Measurements from ENCODE around the gene ITGA6.
"Not testable (repeated sequence)": the region's sequence is repeated elsewhere in the genome, so short reads cannot be mapped to it uniquely, and the experiment has no call there.

ITGA6 gene

GRCh38 chr2:172537851-172538250 is 110.5 kb downstream of the ITGA6 start:
- H3K4me1 ChIP-seq (ENCODE audit: control insufficient read depth in 1 of 2, insufficient read depth in 2 of 2, low read length in 2 of 2); H3K27ac ChIP-seq (ENCODE audit: low read depth, low read length); H3K36me3 ChIP-seq (ENCODE audit: control insufficient read depth in 1 of 2, insufficient read depth in 2 of 2, low read length in 2 of 2); H3K9ac ChIP-seq (ENCODE audit: low read depth in 1 of 2, low read length in 2 of 2); H3K4me3 ChIP-seq (ENCODE audit: low read depth in 1 of 2, low read length in 2 of 2); H3K27me3 ChIP-seq (ENCODE audit: control insufficient read depth in 1 of 2, insufficient read depth in 2 of 2, low read length in 2 of 2): not testable (repeated sequence)
- peaks cover 13 to 15% of the 10 kb centered on the region in 2 donors for H3K9me3 ChIP-seq (ENCODE audit: control insufficient read depth in 1 of 2, low read length in 2 of 2)

GRCh38 chr2:172539767-172540166 is 112.4 kb downstream of the ITGA6 start:
- H3K27me3 ChIP-seq (ENCODE audit: control insufficient read depth in 1 of 2, insufficient read depth in 2 of 2, low read length in 2 of 2), result no peaks in the 10 kb centered on the region
- peaks cover 4 to 8% of the 10 kb centered on the region in 2 donors for H3K9me3 ChIP-seq (ENCODE audit: control insufficient read depth in 1 of 2, low read length in 2 of 2)
- no peaks in the 10 kb centered on the region for H3K36me3 ChIP-seq (ENCODE audit: control insufficient read depth in 1 of 2, insufficient read depth in 2 of 2, low read length in 2 of 2)
- no peak overlapping the region for H3K9ac ChIP-seq (ENCODE audit: low read depth in 1 of 2, low read length in 2 of 2)
- H3K4me3 ChIP-seq (ENCODE audit: low read depth in 1 of 2, low read length in 2 of 2), result no peak overlapping the region
- H3K4me1 ChIP-seq (ENCODE audit: control insufficient read depth in 1 of 2, insufficient read depth in 2 of 2, low read length in 2 of 2), result no peaks in the 10 kb centered on the region
- H3K27ac ChIP-seq (ENCODE audit: low read depth, low read length), result no peak overlapping the region

GRCh38 chr2:172540421-172540820 is 113.0 kb downstream of the ITGA6 start:
- Histone ChIP-seq H3K4me3 (ENCODE audit: low read depth in 1 of 2, low read length in 2 of 2) (no peak overlapping the region), H3K27ac (ENCODE audit: low read depth, low read length) (no peak overlapping the region), H3K36me3 (ENCODE audit: control insufficient read depth in 1 of 2, insufficient read depth in 2 of 2, low read length in 2 of 2) (no peaks in the 10 kb centered on the region), H3K9ac (ENCODE audit: low read depth in 1 of 2, low read length in 2 of 2) (no peak overlapping the region), H3K9me3 (ENCODE audit: control insufficient read depth in 1 of 2, low read length in 2 of 2) (peaks cover 4 to 8% of the 10 kb centered on the region in 2 donors), H3K4me1 (ENCODE audit: control insufficient read depth in 1 of 2, insufficient read depth in 2 of 2, low read length in 2 of 2) (no peaks in the 10 kb centered on the region), H3K27me3 (ENCODE audit: control insufficient read depth in 1 of 2, insufficient read depth in 2 of 2, low read length in 2 of 2) (no peaks in the 10 kb centered on the region)

GRCh38 chr2:172545408-172546075 is 118.2 kb downstream of the ITGA6 start:
- no peak overlapping the region for H3K27ac ChIP-seq (ENCODE audit: low read depth, low read length)
- H3K9ac ChIP-seq (ENCODE audit: low read depth in 1 of 2, low read length in 2 of 2), result no peak overlapping the region
- H3K4me1 ChIP-seq (ENCODE audit: control insufficient read depth in 1 of 2, insufficient read depth in 2 of 2, low read length in 2 of 2), result peaks cover 0 to 3% of the 10 kb centered on the region in 2 donors
- H3K4me3 ChIP-seq (ENCODE audit: low read depth in 1 of 2, low read length in 2 of 2), result no peak overlapping the region
- H3K36me3 ChIP-seq (ENCODE audit: control insufficient read depth in 1 of 2, insufficient read depth in 2 of 2, low read length in 2 of 2), result no peaks in the 10 kb centered on the region
- no peaks in the 10 kb centered on the region for H3K27me3 ChIP-seq (ENCODE audit: control insufficient read depth in 1 of 2, insufficient read depth in 2 of 2, low read length in 2 of 2)
- H3K9me3 ChIP-seq (ENCODE audit: control insufficient read depth in 1 of 2, low read length in 2 of 2), result no peaks in the 10 kb centered on the region

GRCh38 chr2:172549131-172549530 is 121.7 kb downstream of the ITGA6 start:
- Histone ChIP-seq H3K4me1 (ENCODE audit: control insufficient read depth in 1 of 2, insufficient read depth in 2 of 2, low read length in 2 of 2) (peaks cover 3 to 6% of the 10 kb centered on the region in 2 donors), H3K27ac (ENCODE audit: low read depth, low read length) (no peak overlapping the region), H3K27me3 (ENCODE audit: control insufficient read depth in 1 of 2, insufficient read depth in 2 of 2, low read length in 2 of 2) (no peaks in the 10 kb centered on the region), H3K9me3 (ENCODE audit: control insufficient read depth in 1 of 2, low read length in 2 of 2) (no peaks in the 10 kb centered on the region), H3K36me3 (ENCODE audit: control insufficient read depth in 1 of 2, insufficient read depth in 2 of 2, low read length in 2 of 2) (no peaks in the 10 kb centered on the region), H3K4me3 (ENCODE audit: low read depth in 1 of 2, low read length in 2 of 2) (no peak overlapping the region), H3K9ac (ENCODE audit: low read depth in 1 of 2, low read length in 2 of 2) (no peak overlapping the region)

GRCh38 chr2:172549802-172550201 is 122.4 kb downstream of the ITGA6 start:
- not testable (repeated sequence) for H3K36me3 ChIP-seq (ENCODE audit: control insufficient read depth in 1 of 2, insufficient read depth in 2 of 2, low read length in 2 of 2); H3K9me3 ChIP-seq (ENCODE audit: control insufficient read depth in 1 of 2, low read length in 2 of 2); H3K4me1 ChIP-seq (ENCODE audit: control insufficient read depth in 1 of 2, insufficient read depth in 2 of 2, low read length in 2 of 2)

GRCh38 chr2:172550419-172550818 is 123.0 kb downstream of the ITGA6 start:
- H3K27ac ChIP-seq (ENCODE audit: low read depth, low read length), result no peak overlapping the region
- H3K4me1 ChIP-seq (ENCODE audit: control insufficient read depth in 1 of 2, insufficient read depth in 2 of 2, low read length in 2 of 2), result peaks cover 3 to 13% of the 10 kb centered on the region in 2 donors
- H3K9ac ChIP-seq (ENCODE audit: low read depth in 1 of 2, low read length in 2 of 2), result no peak overlapping the region
- no peaks in the 10 kb centered on the region for H3K36me3 ChIP-seq (ENCODE audit: control insufficient read depth in 1 of 2, insufficient read depth in 2 of 2, low read length in 2 of 2)
- no peak overlapping the region for H3K4me3 ChIP-seq (ENCODE audit: low read depth in 1 of 2, low read length in 2 of 2)
- no peaks in the 10 kb centered on the region for H3K27me3 ChIP-seq (ENCODE audit: control insufficient read depth in 1 of 2, insufficient read depth in 2 of 2, low read length in 2 of 2)
- H3K9me3 ChIP-seq (ENCODE audit: control insufficient read depth in 1 of 2, low read length in 2 of 2), result no peaks in the 10 kb centered on the region

More at GRCh38 chr2:172549802-172550201, 122.4 kb downstream of the ITGA6 start:
- H3K27me3 ChIP-seq (ENCODE audit: control insufficient read depth in 1 of 2, insufficient read depth in 2 of 2, low read length in 2 of 2); H3K4me3 ChIP-seq (ENCODE audit: low read depth in 1 of 2, low read length in 2 of 2); H3K27ac ChIP-seq (ENCODE audit: low read depth, low read length); H3K9ac ChIP-seq (ENCODE audit: low read depth in 1 of 2, low read length in 2 of 2): not testable (repeated sequence)

- Histone ChIP-seq H3K9ac (ENCODE audit: low read depth in 1 of 2, low read length in 2 of 2) (no peak overlapping the region), H3K4me1 (ENCODE audit: control insufficient read depth in 1 of 2, insufficient read depth in 2 of 2, low read length in 2 of 2) (peaks cover 0 to 13% of the 10 kb centered on the region in 2 donors), H3K27ac (ENCODE audit: low read depth, low read length) (no peak overlapping the region), H3K27me3 (ENCODE audit: control insufficient read depth in 1 of 2, insufficient read depth in 2 of 2, low read length in 2 of 2) (no peaks in the 10 kb centered on the region), H3K4me3 (ENCODE audit: low read depth in 1 of 2, low read length in 2 of 2) (no peak overlapping the region), H3K9me3 (ENCODE audit: control insufficient read depth in 1 of 2, low read length in 2 of 2) (no peaks in the 10 kb centered on the region), H3K36me3 (ENCODE audit: control insufficient read depth in 1 of 2, insufficient read depth in 2 of 2, low read length in 2 of 2) (no peaks in the 10 kb centered on the region)
Observed at GRCh38 chr2:172551271-172551670, 123.9 kb downstream of the ITGA6 start.

- no peaks in the 10 kb centered on the region for H3K36me3 ChIP-seq (ENCODE audit: control insufficient read depth in 1 of 2, insufficient read depth in 2 of 2, low read length in 2 of 2)
- H3K9me3 ChIP-seq (ENCODE audit: control insufficient read depth in 1 of 2, low read length in 2 of 2), result no peaks in the 10 kb centered on the region
- no peaks in the 10 kb centered on the region for H3K27me3 ChIP-seq (ENCODE audit: control insufficient read depth in 1 of 2, insufficient read depth in 2 of 2, low read length in 2 of 2)
- H3K9ac ChIP-seq (ENCODE audit: low read depth in 1 of 2, low read length in 2 of 2), result no peak overlapping the region
- peaks cover 9 to 21% of the 10 kb centered on the region in 2 donors for H3K4me1 ChIP-seq (ENCODE audit: control insufficient read depth in 1 of 2, insufficient read depth in 2 of 2, low read length in 2 of 2)
- H3K27ac ChIP-seq (ENCODE audit: low read depth, low read length), result no peak overlapping the region
- H3K4me3 ChIP-seq (ENCODE audit: low read depth in 1 of 2, low read length in 2 of 2), result no peak overlapping the region
Observed at GRCh38 chr2:172552547-172553291, 125.3 kb downstream of the ITGA6 start.

- no peak overlapping the region for H3K27ac ChIP-seq (ENCODE audit: low read depth, low read length)
- H3K27me3 ChIP-seq (ENCODE audit: control insufficient read depth in 1 of 2, insufficient read depth in 2 of 2, low read length in 2 of 2), result no peaks in the 10 kb centered on the region
- no peaks in the 10 kb centered on the region for H3K36me3 ChIP-seq (ENCODE audit: control insufficient read depth in 1 of 2, insufficient read depth in 2 of 2, low read length in 2 of 2)
- peak overlapping the region; percentile 86 to 92 for H3K4me3 ChIP-seq (ENCODE audit: low read depth in 1 of 2, low read length in 2 of 2)
- H3K9ac ChIP-seq (ENCODE audit: low read depth in 1 of 2, low read length in 2 of 2), result peak overlapping the region; percentile 70 to 95
- H3K9me3 ChIP-seq (ENCODE audit: control insufficient read depth in 1 of 2, low read length in 2 of 2), result no peaks in the 10 kb centered on the region
- peaks cover 9 to 21% of the 10 kb centered on the region in 2 donors for H3K4me1 ChIP-seq (ENCODE audit: control insufficient read depth in 1 of 2, insufficient read depth in 2 of 2, low read length in 2 of 2)
Observed at GRCh38 chr2:172554352-172555271, 127.2 kb downstream of the ITGA6 start.

Data from duodenal mucosa (tissue), 2 donors.